HepG2 (cell line): ENCODE measurements around the gene OTULINL. TPM values are rescaled to one million over a fixed set of nuclear protein-coding genes. Genes with fewer than 3 reads are reported as not detected.

Experiments
- ATAC-seq: fragments of 200-7000 bp; cut with Tn5 transposase; 3 replicates; pipeline ENCODE4 v1.9.1; 2020; ENCODE audit warnings: mild to moderate bottlenecking, moderate library complexity
- BruUV-seq: library from RNA; stranded (reverse); fragments of 400-500 nt; replicated peaks from 2 replicates; lab custom pipeline; 2021; lab: Mats Ljungman, UMichigan
- CTCF ChIA-PET: fragments of 300-600 bp; formaldehyde crosslinking; extraction: SDS; loops from one replicate; lab custom pipeline; 2021; ENCODE audit warnings: low total read pairs, inconsistent platforms, low intra/inter-chr PET ratio; lab: Yijun Ruan, JAX
- POLR2A ChIA-PET: fragments of 350-600 bp; sonication (Branson Sonifier 250); formaldehyde crosslinking; loops from one replicate; lab custom pipeline; 2020; ENCODE audit warnings: antibody characterized with exemption, inconsistent platforms; lab: Yijun Ruan, JAX
- DNase-seq: peaks from one replicate; pipeline ENCODE4 v3.0.0-alpha.2; 2015; ENCODE audit warnings: low spot score
- FAIRE-seq: peaks from 3 replicates; lab custom pipeline; 2011; peaks lifted over from hg19 to GRCh38; lab: Jason Lieb, UNC
- H2AFZ ChIP-seq: one replicate; pipeline ENCODE4 v1.6.1; 2011; ENCODE audit warnings: low read length, inconsistent platforms
- H3K27ac ChIP-seq: fragments of 300-600 bp; 3 replicates; pipeline ENCODE4 v1.8.0; 2011; ENCODE audit warnings: mixed run types, mild to moderate bottlenecking, mixed read lengths, low read length, inconsistent platforms; ENCODE audit not compliant: insufficient read depth; ENCODE audit errors: extremely low read length
- H3K27me3 ChIP-seq, 2 experiments: fragments of 200-600 bp in 1 of 2; 2 replicates in 1 of 2; 3 replicates in 1 of 2; pipeline versions ENCODE4 v1.6.0 to v1.8.0; 2011; ENCODE audit warnings: low read length in 2 of 2, mild to moderate bottlenecking in 2 of 2, moderate library complexity in 2 of 2, inconsistent platforms in 1 of 2; ENCODE audit not compliant: insufficient read depth in 2 of 2, control insufficient read depth in 1 of 2
- H3K36me3 ChIP-seq, 2 experiments: fragments of 200-600 bp in 1 of 2; replicated peaks in 1 of 2; 2 replicates in 1 of 2; 3 replicates in 1 of 2; pipeline versions ENCODE4 v1.5.1 to v1.8.0; 2011; ENCODE audit warnings: low read length in 2 of 2, inconsistent platforms in 1 of 2; ENCODE audit not compliant: insufficient read depth in 2 of 2, control insufficient read depth in 1 of 2
- H3K4me1 ChIP-seq: 2 replicates; pipeline ENCODE4 v1.5.1; 2012; ENCODE audit warnings: low read length, inconsistent platforms; ENCODE audit not compliant: insufficient read depth
- H3K4me2 ChIP-seq: 2 replicates; pipeline ENCODE4 v1.6.0; 2011; ENCODE audit warnings: low read depth, low read length, inconsistent platforms
- H3K4me3 ChIP-seq, 3 experiments: fragments of 200-600 bp in 1 of 3; sonication (generic), shearing (Covaris generic) in 1 of 3; replicated peaks in 1 of 3; 2 replicates each; pipeline ENCODE4 v1.5.1; 2011 to 2016; ENCODE audit warnings: low read length in 3 of 3, inconsistent platforms in 2 of 3, low read depth in 2 of 3, mild to moderate bottlenecking in 2 of 3, control low read depth in 1 of 3, mixed read lengths in 1 of 3; ENCODE audit not compliant: insufficient read depth in 1 of 3
- H3K79me2 ChIP-seq: one replicate; pipeline ENCODE4 v1.6.1; 2011; ENCODE audit warnings: low read length, inconsistent platforms; ENCODE audit not compliant: insufficient read depth
- H3K9ac ChIP-seq: 2 replicates; pipeline ENCODE4 v1.6.0; 2011; ENCODE audit warnings: mild to moderate bottlenecking, low read depth, low read length, inconsistent platforms; ENCODE audit not compliant: insufficient read depth
- H3K9me3 ChIP-seq: 2 replicates; pipeline ENCODE4 v1.5.1; 2012; ENCODE audit warnings: mild to moderate bottlenecking, low read length
- H4K20me1 ChIP-seq: 2 replicates; pipeline ENCODE4 v1.6.0; 2011; ENCODE audit warnings: inconsistent platforms, mild to moderate bottlenecking, low read length, moderate library complexity; ENCODE audit not compliant: insufficient read depth
- EZH2 ChIP-seq: conservative IDR thresholded peaks from 2 replicates; pipeline ENCODE4 v1.6.1; 2012; ENCODE audit warnings: mild to moderate bottlenecking, low read depth, low read length, moderate library complexity
- GTF2F1 ChIP-seq: fragments of 150-350 bp; IDR thresholded peaks from 2 replicates; pipeline ENCODE4 v1.6.1; 2014; ENCODE audit warnings: low read length
- ZNF318 ChIP-seq: sonication (generic); formaldehyde crosslinking; IDR thresholded peaks from 2 replicates; pipeline ENCODE4 v1.4.0; 2020; ENCODE audit warnings: mild to moderate bottlenecking, missing genetic modification reagents
- ZNF672 ChIP-seq: sonication (generic); formaldehyde crosslinking; IDR thresholded peaks from 2 replicates; pipeline ENCODE4 v1.8.1; 2022; ENCODE audit warnings: missing genetic modification reagents
- ZSCAN22 ChIP-seq: sonication (generic); formaldehyde crosslinking; IDR thresholded peaks from 2 replicates; pipeline ENCODE4 v1.4.0; 2020; ENCODE audit warnings: mild to moderate bottlenecking, missing genetic modification reagents
- WGBS: methylation state at CpG from one replicate; pipeline ENCODE4 v1.1.6; 2017; ENCODE audit warnings: low lambda C conversion rate; 5-methylcytosine and 5-hydroxymethylcytosine counted together
- in situ Hi-C: cut with HindIII; loops from 2 replicates; pipeline ENCODE4 v1.10.0; 2017; ENCODE audit warnings: low pct_unique_long_range_greater_than_20kb; ENCODE audit not compliant: extremely low pct_ligation_motif_present
- intact Hi-C: fragments of 100-400 bp; cut with micrococcal nuclease; formaldehyde crosslinking; loops from one replicate; pipeline ENCODE4 v1.10.0; 2022; ENCODE audit not compliant: unreplicated experiment
- polyA plus RNA-seq, 8 experiments: library from polyadenylated mRNA; depleted of rRNA in 3 of 8; stranded (reverse) in 7 of 8; unstranded in 1 of 8; fragments of >200 nt; fragmentation: Illumina TruSeq in 4 of 8; extraction: Trizol in 4 of 8; gene quantifications; 2 replicates each; pipeline versions ENCODE4 v1.2.1 to v1.2.3, GENCODE V29; 2011 to 2016; ENCODE audit warnings: low read depth in 4 of 8, missing spikeins in 1 of 8, mixed read lengths in 1 of 8; ENCODE audit not compliant: insufficient read depth in 1 of 8
- total RNA-seq, 5 experiments: library from RNA; depleted of rRNA; stranded (reverse); fragments of >200 nt; fragmentation: Illumina TruSeq; extraction: Trizol; gene quantifications; 2 replicates each; pipeline ENCODE4 v1.2.3, GENCODE V29; 2016; ENCODE audit warnings: low read depth in 1 of 5

OTULINL gene
- total and polyA plus RNA-seq, 2 of the 13 experiments (the other 11 are each of a cell fraction or from before 2014, with no cell fraction given): 0.04 to 0.40 TPM

GRCh38 chr5:14545308-14545707, 36.3 kb upstream of the OTULINL start:
- CTCF ChIA-PET: no interaction called here
- in situ Hi-C loops: no loop called here
- H2AFZ ChIP-seq: no peak overlapping the region

More at GRCh38 chr5:14545308-14545707, 36.3 kb upstream of the OTULINL start:
- Histone ChIP-seq H3K4me1 (no peaks in the 10 kb centered on the region), H3K27ac (no peak overlapping the region), H3K4me3 (no peak overlapping the region), H3K9ac (no peak overlapping the region), H3K27me3 (no peaks in the 10 kb centered on the region; a peak in 1 of 5 replicates), H3K79me2 (no peaks in the 10 kb centered on the region), H4K20me1 (no peaks in the 10 kb centered on the region), H3K36me3 (no peaks in the 10 kb centered on the region), H3K4me2 (no peak overlapping the region), H3K9me3 (no peaks in the 10 kb centered on the region)
- 15% methylated on average over 3 of the region's 3 CpGs for WGBS
- DNase-seq (no peak), FAIRE-seq (no peak), ATAC-seq (no peak)
- BruUV-seq: no TSS peak
- TF ChIP-seq ZSCAN22 (CRISPR knock-in tag): no peak
- no peak for TF ChIP-seq ZNF318 (CRISPR knock-in tag)
- no peak for TF ChIP-seq GTF2F1
- no peak for TF ChIP-seq ZNF672 (CRISPR knock-in tag)
- TF ChIP-seq EZH2: no peak
- intact Hi-C loops: loop anchor here (1.0 kb wide), 1 partner anchor 36 kb away; the partner anchor contains the start of gene OTULINL
- POLR2A ChIA-PET: no interaction called here
